Fibroblast of lung (primary cell): ENCODE results near the gene ZNF512B.

Experiments
- CTCF ChIP-seq, 2 donors: IDR thresholded peaks in 1 of 2; conservative IDR thresholded peaks in 1 of 2; 1 replicate in 1 of 2; 2 replicates in 1 of 2; pipeline ENCODE4 v1.5.1; 2011 to 2012; ENCODE audit warnings: low read length in 2 of 2, control low read depth in 1 of 2, inconsistent platforms in 1 of 2, low read depth in 1 of 2, mild to moderate bottlenecking in 1 of 2
- EZH2 ChIP-seq: IDR thresholded peaks from 2 replicates; pipeline ENCODE4 v1.5.1; 2012; ENCODE audit warnings: low read length, control low read depth, mild to moderate bottlenecking; ENCODE audit errors: missing control alignments

- no peak for TF ChIP-seq EZH2
- peak in 1 of 2 donors; percentile 17 for TF ChIP-seq CTCF (conservative IDR thresholded peaks at IDR 0.05 in 1 of 2, IDR thresholded peaks at IDR 0.05 in 1 of 2; ENCODE audit: low read depth in 1 of 2, low read length in 2 of 2)
Observed at GRCh38 chr20:63957004-63957689, 12.6 kb downstream of the ZNF512B start.
